HG03442 (cell line): ENCODE data around the gene NNAT.
"Not testable (repeated sequence)": the region's sequence is repeated elsewhere in the genome, so short reads cannot be mapped to it uniquely, and the experiment has no call there.

ENCODE experiments used
- ATAC-seq: cut with Tn5 transposase; IDR thresholded peaks from one replicate; pipeline ENCODE4 v1.9.1; 2021; ENCODE audit warnings: mild to moderate bottlenecking, moderate library complexity; ENCODE audit not compliant: unreplicated experiment

NNAT gene

GRCh38 chr20:37521061-37521771 is at the start of gene NNAT:
TSS of gene NNAT (plus strand) at chr20:37521250. CDS start at chr20:37521332, 82 bp downstream.
- ATAC-seq = no peak

GRCh38 chr20:37471741-37472235 is 49.3 kb upstream of the NNAT start:
- ATAC-seq = no peak

- ATAC-seq = not testable (repeated sequence)
Observed at GRCh38 chr20:37472435-37472834, 48.6 kb upstream of the NNAT start.

GRCh38 chr20:37473249-37474000 is 47.6 kb upstream of the NNAT start:
- ATAC-seq = no peak

- ATAC-seq = no peak
Observed at GRCh38 chr20:37474386-37474785, 46.7 kb upstream of the NNAT start.

- no peak for ATAC-seq
Observed at GRCh38 chr20:37475252-37475651, 45.8 kb upstream of the NNAT start.

- no peak for ATAC-seq
Observed at GRCh38 chr20:37477041-37477440, 44.0 kb upstream of the NNAT start.

GRCh38 chr20:37479266-37479665 is 41.8 kb upstream of the NNAT start:
- ATAC-seq = no peak

GRCh38 chr20:37479925-37480691 is 40.9 kb upstream of the NNAT start:
- no peak for ATAC-seq

- no peak for ATAC-seq
Observed at GRCh38 chr20:37480919-37481318, 40.1 kb upstream of the NNAT start.

- ATAC-seq = no peak
Observed at GRCh38 chr20:37481610-37482009, 39.4 kb upstream of the NNAT start.

GRCh38 chr20:37484331-37484730 is 36.7 kb upstream of the NNAT start:
- ATAC-seq = no peak

- not testable (repeated sequence) for ATAC-seq
Observed at GRCh38 chr20:37486209-37486608, 34.8 kb upstream of the NNAT start.

GRCh38 chr20:37490663-37491350 is 30.2 kb upstream of the NNAT start:
- no peak for ATAC-seq

GRCh38 chr20:37492096-37492625 is 28.9 kb upstream of the NNAT start:
- ATAC-seq = no peak

- no peak for ATAC-seq
Observed at GRCh38 chr20:37492945-37493344, 28.1 kb upstream of the NNAT start.

- ATAC-seq = no peak
Observed at GRCh38 chr20:37494301-37494700, 26.7 kb upstream of the NNAT start.

GRCh38 chr20:37494796-37495195 is 26.3 kb upstream of the NNAT start:
- no peak for ATAC-seq

- no peak for ATAC-seq
Observed at GRCh38 chr20:37498066-37498665, 22.9 kb upstream of the NNAT start.

GRCh38 chr20:37500311-37500710 is 20.7 kb upstream of the NNAT start:
- no peak for ATAC-seq
